Thoracic aorta (tissue), 2 donors: Measurements from ENCODE around the gene GSTM3. TPM values are rescaled to one million over a fixed set of nuclear protein-coding genes. Genes with fewer than 3 reads are reported as not detected.

Source experiments
- ATAC-seq: fragments of 150-250 bp; one replicate; pipeline ENCODE4 v1.8.0; 2017; ENCODE audit warnings: low read depth; ENCODE audit not compliant: insufficient number of reproducible peaks, low FRiP score
- DNase-seq: peaks from one replicate; pipeline ENCODE4 v3.0.0-alpha.2; 2020; ENCODE audit warnings: low spot score
- H3K27ac ChIP-seq, 2 donors: fragments of 200-600 bp; sonication (generic); 1 replicate in 1 of 2; 2 replicates in 1 of 2; pipeline ENCODE4 v1.5.1; 2016; ENCODE audit warnings: mild to moderate bottlenecking in 2 of 2, moderate library complexity in 2 of 2
- H3K27me3 ChIP-seq: fragments of 200-600 bp; sonication (generic); replicated peaks from 2 replicates; pipeline ENCODE4 v1.6.0; 2016; ENCODE audit warnings: mild to moderate bottlenecking; ENCODE audit not compliant: insufficient read depth
- H3K36me3 ChIP-seq: fragments of 200-600 bp; sonication (generic); one replicate; pipeline ENCODE4 v1.5.1; 2016
- H3K4me1 ChIP-seq, 2 donors: fragments of 200-600 bp; sonication (generic); 1 replicate in 1 of 2; 2 replicates in 1 of 2; pipeline versions ENCODE4 v1.5.1 to v1.6.0; 2016; ENCODE audit warnings: low read depth in 2 of 2, mild to moderate bottlenecking in 1 of 2; ENCODE audit not compliant: control insufficient read depth in 1 of 2
- H3K4me3 ChIP-seq: fragments of 200-600 bp; sonication (generic); 2 replicates; pipeline ENCODE4 v1.5.1; 2016; ENCODE audit warnings: mild to moderate bottlenecking
- H3K9me3 ChIP-seq: fragments of 200-600 bp; sonication (generic); 2 replicates; pipeline ENCODE4 v1.5.1; 2016
- CTCF ChIP-seq: fragments of 200-600 bp; sonication (generic); IDR thresholded peaks from one replicate; pipeline ENCODE4 v1.5.1; 2019; ENCODE audit warnings: antibody characterized with exemption
- total RNA-seq, 2 donors: library from RNA; depleted of rRNA; stranded (reverse); fragments of >200 nt; gene quantifications; one replicate each; pipeline versions ENCODE4 v1.1.0 to v1.2.3, GENCODE V29; 2016

The GSTM3 gene
- total RNA-seq, 2 donors from 2014 or later = 33.1 to 68.6 TPM

GRCh38 chr1:109763646-109764415 is 23.0 kb upstream of the GSTM3 start, which contains the start of gene EPS8L3:
EPS8L3 (minus strand) TSS chr1:109763923; CDS start chr1:109761749, 2,174 bp downstream.
- H3K4me3 ChIP-seq = no peak within 1 kb of the TSS
- peaks cover 0 to 34% of the 10 kb centered on the region in 2 donors for H3K4me1 ChIP-seq
- no peak within 1 kb of the TSS for H3K27ac ChIP-seq
- H3K36me3 ChIP-seq = no peaks in the 10 kb centered on the region
- TF ChIP-seq CTCF = no peak
- DNase-seq (no peak), ATAC-seq (no peak)
- H3K9me3 ChIP-seq = no peaks in the 10 kb centered on the region
- H3K27me3 ChIP-seq = no peaks in the 10 kb centered on the region

GRCh38 chr1:109762821-109763645 is 22.2 kb upstream of the GSTM3 start:
- Histone ChIP-seq H3K36me3 (no peaks in the 10 kb centered on the region), H3K27ac (no peak overlapping the region), H3K9me3 (no peaks in the 10 kb centered on the region), H3K4me3 (no peak overlapping the region), H3K4me1 (peaks cover 0 to 26% of the 10 kb centered on the region in 2 donors), H3K27me3 (no peaks in the 10 kb centered on the region)
- no peak for TF ChIP-seq CTCF
- no peak for DNase-seq
- ATAC-seq = peak; percentile 19

- no peaks in the 10 kb centered on the region for H3K27me3 ChIP-seq
- H3K4me1 ChIP-seq = peaks cover 0 to 18% of the 10 kb centered on the region in 2 donors
- no peaks in the 10 kb centered on the region for H3K36me3 ChIP-seq
- no peak overlapping the region for H3K4me3 ChIP-seq
- H3K9me3 ChIP-seq = no peaks in the 10 kb centered on the region
- no peak overlapping the region for H3K27ac ChIP-seq
- ATAC-seq = no peak
- no peak for TF ChIP-seq CTCF
- DNase-seq = no peak
Measured at GRCh38 chr1:109762039-109762585, 21.3 kb upstream of the GSTM3 start.

- H3K27ac ChIP-seq = no peak overlapping the region
- peaks cover 0 to 13% of the 10 kb centered on the region in 2 donors for H3K4me1 ChIP-seq
- H3K9me3 ChIP-seq = no peaks in the 10 kb centered on the region
- no peak overlapping the region for H3K4me3 ChIP-seq
- no peak for DNase-seq
- no peak for TF ChIP-seq CTCF
- ATAC-seq = no peak
- H3K36me3 ChIP-seq = no peaks in the 10 kb centered on the region
- H3K27me3 ChIP-seq = no peaks in the 10 kb centered on the region
Measured at GRCh38 chr1:109761227-109762038, 20.6 kb upstream of the GSTM3 start.
